Measurements from ENCODE around the gene ANKUB1. TPM values are rescaled to one million over a fixed set of nuclear protein-coding genes. Genes with fewer than 3 reads are reported as not detected.

ANKUB1 gene
- total and polyA plus RNA-seq, 9 of the 15 experiments (the other 6 are each of a cell fraction or from before 2014, with no cell fraction given), result not detected

GRCh38 chr3:149831321-149831720 lies 39.0 kb upstream of the ANKUB1 start:
- Histone ChIP-seq H4K20me1 (replicated peaks; ENCODE audit: control insufficient read depth, insufficient read depth, low read length) (no peaks in the 10 kb centered on the region), H3K4me2 (ENCODE audit: insufficient read depth, low read length) (no peak overlapping the region), H3K4me3 (no peak overlapping the region), H3K27ac (ENCODE audit: extremely low read depth, low read depth, low read length) (no peak overlapping the region), H3K27me3 (ENCODE audit: control insufficient read depth in 2 of 2, insufficient read depth in 2 of 2, low read length in 2 of 2) (no peaks in the 10 kb centered on the region), H3K9ac (ENCODE audit: insufficient read depth in 1 of 2, low read depth in 2 of 2, low read length in 2 of 2) (no peak overlapping the region), H3K9me3 (replicated peaks; ENCODE audit: control insufficient read depth, insufficient read depth, low read depth, low read length) (peaks cover 7% of the 10 kb centered on the region), H3K4me1 (replicated peaks in 1 of 2; ENCODE audit: control insufficient read depth in 2 of 2, insufficient read depth in 2 of 2, low read length in 2 of 2) (no peaks in the 10 kb centered on the region), H3K9me1 (ENCODE audit: control insufficient read depth, insufficient read depth, low read length) (no peaks in the 10 kb centered on the region), H3K36me3 (ENCODE audit: control insufficient read depth, insufficient read depth, low read length) (no peaks in the 10 kb centered on the region), H2AFZ (ENCODE audit: low read depth, low read length) (no peak overlapping the region), H3K79me2 (ENCODE audit: control insufficient read depth, insufficient read depth, low read length) (0 out of 3 replicates have a peak, but pooled peaks cover 4% of the 10 kb centered on the region)
- in situ Hi-C loops (cut with MboI) (no loop called here), intact Hi-C loops (cut with micrococcal nuclease) (no loop called here)
- no TSS peak for BruUV-seq (replicated peaks)
- no peak for FAIRE-seq
- no peak for TF ChIP-seq GABPB2 (CRISPR knock-in tag; conservative IDR thresholded peaks at IDR 0.05)
- no peak for TF ChIP-seq BCLAF1 (IDR thresholded peaks at IDR 0.05; ENCODE audit: borderline replicate concordance in 1 of 2, control insufficient read depth in 1 of 2, low read depth in 2 of 2, low read length in 1 of 2)
- no peak for TF ChIP-seq BMI1 (IDR thresholded peaks at IDR 0.05; ENCODE audit: low read length)
- no peak for TF ChIP-seq HOXB6 (CRISPR knock-in tag; IDR thresholded peaks at IDR 0.05; ENCODE audit: borderline replicate concordance)
- no peak for TF ChIP-seq TGIF2 (CRISPR knock-in tag; IDR thresholded peaks at IDR 0.05)
- CTCF ChIA-PET (ENCODE audit: low intra/inter-chr PET ratio), result no interaction called here
- WGBS (ENCODE audit: insufficient coverage, low coverage, missing lambda C conversion rate), result 44% methylated on average over 4 of the region's 4 CpGs
- POLR2A ChIA-PET, result no interaction called here
- no peak for DNase-seq (ENCODE audit: extremely low read depth in 1 of 4, low spot score in 3 of 4)
- ATAC-seq, result no peak
